HG03432 (cell line): Measurements from ENCODE around the gene PLXNA2.

Experiments used
- ATAC-seq: cut with Tn5 transposase; IDR thresholded peaks from one replicate; pipeline ENCODE4 v1.9.1; 2021; ENCODE audit warnings: mild to moderate bottlenecking, moderate library complexity; ENCODE audit not compliant: unreplicated experiment

Gene PLXNA2

DNA sequence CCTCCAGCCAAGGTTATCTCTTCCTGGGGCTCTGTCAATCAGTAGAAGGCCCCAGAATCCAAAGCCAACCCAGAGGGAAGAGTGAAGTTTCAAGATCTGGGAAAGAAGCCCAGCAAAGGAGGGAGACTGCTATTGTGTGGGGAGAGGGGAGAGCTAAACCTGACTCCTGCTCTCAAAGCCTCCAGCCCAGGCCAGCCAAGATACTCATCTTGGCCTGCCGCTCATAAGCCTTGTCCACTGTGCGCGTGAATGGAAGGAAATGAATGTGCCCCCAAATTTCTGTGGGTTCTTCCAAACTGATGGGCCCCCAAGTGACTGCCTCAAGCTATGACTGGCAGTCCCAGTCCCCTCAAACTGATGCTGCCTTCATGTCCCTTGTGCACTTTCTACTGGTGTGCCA lies 2.0 kb downstream of the PLXNA2 start:
- ATAC-seq: no peak

- ATAC-seq: no peak
These were observed 2.7 kb downstream of the PLXNA2 start for GRCh38 chr1:208241512-208241911.

GRCh38 chr1:208240662-208241355 lies 3.4 kb downstream of the PLXNA2 start:
- no peak for ATAC-seq

DNA sequence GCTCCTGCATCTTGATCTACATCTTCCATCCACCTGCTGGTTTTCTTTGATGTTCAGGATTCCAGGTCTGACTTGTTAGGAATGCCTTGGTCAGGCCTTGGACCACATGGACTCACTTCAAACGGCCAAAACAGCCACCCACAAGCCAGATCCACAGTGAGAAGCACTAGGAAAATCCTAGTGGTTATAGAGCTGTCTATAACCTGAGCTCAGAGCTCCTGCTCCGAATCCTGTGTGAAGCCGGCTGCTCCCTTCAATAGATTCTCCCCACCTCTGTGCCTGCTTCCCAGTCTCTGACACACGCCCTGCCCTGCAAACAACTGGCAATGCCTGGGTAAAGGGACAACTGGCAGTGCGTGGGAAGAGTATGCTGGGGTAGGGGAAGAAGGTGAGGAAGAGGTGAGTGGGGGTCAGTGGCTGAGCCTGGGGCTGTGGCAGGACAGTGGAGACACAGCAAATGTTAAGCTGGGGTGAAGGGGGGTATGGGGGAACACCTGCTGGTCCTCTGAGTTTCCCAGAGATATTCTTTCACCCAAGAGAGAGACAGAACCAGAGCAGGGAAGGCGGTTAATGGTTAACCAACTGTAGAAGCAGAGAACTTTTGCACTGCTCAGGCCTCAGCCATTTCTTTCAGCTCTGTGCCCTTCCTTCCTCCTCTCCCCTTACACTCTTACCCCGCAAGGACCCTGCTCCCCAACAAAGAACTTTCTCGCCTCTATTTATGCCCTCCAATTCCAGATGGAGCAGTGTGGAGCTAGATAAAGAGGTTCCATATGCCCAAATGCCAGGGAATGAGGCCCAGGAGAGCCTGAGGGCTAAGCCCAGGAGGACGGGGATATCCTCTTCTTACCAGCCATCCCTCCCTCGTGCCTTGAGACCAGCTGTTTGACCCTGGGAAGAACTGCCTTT lies 4.5 kb downstream of the PLXNA2 start:
- no peak for ATAC-seq

DNA sequence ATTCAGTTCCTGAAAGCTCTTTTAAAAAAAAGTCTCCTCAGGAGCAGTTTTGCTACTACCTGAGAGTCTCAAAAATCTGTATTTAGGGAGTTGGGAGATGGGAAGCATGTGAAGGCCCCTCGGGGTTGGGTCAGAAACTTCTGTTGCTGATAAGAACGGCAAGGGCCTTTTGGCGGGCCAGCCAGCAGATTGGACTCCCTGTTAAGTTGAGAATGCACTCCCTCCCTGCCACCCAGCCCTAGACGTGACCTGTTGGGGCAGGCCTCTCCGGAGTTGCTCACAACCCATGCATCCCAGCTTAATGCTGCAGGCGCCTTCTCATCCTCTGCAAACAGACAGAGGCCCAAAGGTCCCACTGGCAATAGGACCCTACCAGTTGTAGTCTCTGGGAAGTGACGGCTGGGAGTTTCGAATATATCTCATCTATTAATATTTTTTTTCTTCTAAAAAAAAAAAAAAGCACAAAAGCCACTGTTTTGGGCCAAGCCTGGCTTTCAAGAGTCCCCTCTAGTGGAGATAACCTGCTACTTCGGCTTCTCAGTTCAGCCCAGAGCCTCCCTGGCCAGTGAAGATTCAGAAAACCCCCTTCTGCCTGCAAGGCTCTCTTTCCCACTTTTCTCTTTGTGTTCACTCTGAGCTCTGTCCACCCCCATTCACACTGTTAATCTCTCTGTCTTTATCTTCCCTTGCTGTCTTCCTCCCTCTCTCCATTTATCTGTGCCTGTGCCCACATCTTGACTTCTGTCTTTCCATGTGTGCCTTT lies 5.3 kb downstream of the PLXNA2 start:
- ATAC-seq: peak; percentile 52

GRCh38 chr1:208237241-208237640 lies 6.9 kb downstream of the PLXNA2 start:
- ATAC-seq: no peak

GRCh38 chr1:208235982-208236761 lies 8.0 kb downstream of the PLXNA2 start:
- peak; percentile 72 for ATAC-seq

- no peak for ATAC-seq
These were observed 8.7 kb downstream of the PLXNA2 start for GRCh38 chr1:208235356-208235981.

GRCh38 chr1:208234721-208235120 lies 9.5 kb downstream of the PLXNA2 start:
- peak; percentile 42 for ATAC-seq

GRCh38 chr1:208233978-208234377 lies 10.2 kb downstream of the PLXNA2 start:
- ATAC-seq: no peak

GRCh38 chr1:208233546-208233945 lies 10.6 kb downstream of the PLXNA2 start:
- no peak for ATAC-seq

DNA sequence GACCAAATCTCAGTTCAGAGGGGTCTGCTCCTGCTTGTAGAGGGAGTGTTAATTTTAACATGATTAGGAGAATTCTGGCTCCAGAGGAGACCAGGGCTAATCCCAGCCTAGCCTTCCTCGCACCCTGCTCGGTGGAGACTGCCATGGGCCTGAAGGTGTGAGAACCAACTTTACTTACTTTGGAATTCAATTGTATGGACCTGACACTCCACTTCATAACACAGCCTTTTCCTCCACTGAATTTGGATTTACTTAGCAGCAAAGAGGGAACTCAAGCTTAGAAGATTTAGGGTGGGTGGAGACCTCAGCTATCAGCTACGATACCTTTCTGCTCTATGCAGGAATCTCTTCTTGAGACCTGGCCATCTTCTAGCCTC lies 11.5 kb downstream of the PLXNA2 start:
- ATAC-seq: no peak

DNA sequence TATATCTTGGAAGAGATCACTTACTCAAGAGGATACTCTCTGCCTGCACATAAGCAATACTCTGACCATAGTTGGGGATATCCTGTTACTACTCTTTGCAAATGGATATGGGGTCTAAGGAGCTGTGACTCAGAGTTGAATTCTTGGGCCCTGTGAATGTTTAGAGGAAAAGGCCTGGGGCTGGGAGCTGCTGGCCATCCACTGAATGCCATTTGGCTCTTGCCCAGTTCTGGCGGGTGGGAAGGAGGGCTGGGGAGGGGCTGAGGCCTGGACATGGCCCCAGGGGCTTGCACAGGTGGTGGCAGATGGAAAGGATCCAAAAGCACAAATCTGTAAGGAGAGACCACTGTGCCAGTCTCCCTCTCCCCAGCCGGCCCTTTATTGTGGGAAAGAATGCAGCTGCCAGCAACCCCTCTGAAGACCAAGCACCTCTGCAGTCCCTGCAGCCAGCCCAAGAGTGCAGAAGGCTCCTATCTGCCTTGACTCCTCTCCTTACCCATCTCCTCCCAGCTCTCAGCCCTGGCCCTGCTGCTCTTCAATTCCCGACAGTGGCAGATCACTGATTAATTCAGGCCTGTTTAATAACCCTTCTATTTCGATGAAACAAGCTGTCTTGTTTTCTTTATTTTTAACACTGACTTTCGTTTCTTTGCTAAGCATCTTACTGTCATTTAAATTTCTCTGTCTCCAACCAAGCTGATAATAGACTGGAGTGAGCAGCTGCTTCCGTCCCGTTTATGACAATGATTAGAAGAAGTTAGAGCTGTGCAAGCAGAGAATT lies 12.1 kb downstream of the PLXNA2 start:
- no peak for ATAC-seq

- no peak for ATAC-seq
These were observed 13.3 kb downstream of the PLXNA2 start for GRCh38 chr1:208230668-208231529.

GRCh38 chr1:208228550-208228949 lies 15.6 kb downstream of the PLXNA2 start:
- ATAC-seq: no peak

DNA sequence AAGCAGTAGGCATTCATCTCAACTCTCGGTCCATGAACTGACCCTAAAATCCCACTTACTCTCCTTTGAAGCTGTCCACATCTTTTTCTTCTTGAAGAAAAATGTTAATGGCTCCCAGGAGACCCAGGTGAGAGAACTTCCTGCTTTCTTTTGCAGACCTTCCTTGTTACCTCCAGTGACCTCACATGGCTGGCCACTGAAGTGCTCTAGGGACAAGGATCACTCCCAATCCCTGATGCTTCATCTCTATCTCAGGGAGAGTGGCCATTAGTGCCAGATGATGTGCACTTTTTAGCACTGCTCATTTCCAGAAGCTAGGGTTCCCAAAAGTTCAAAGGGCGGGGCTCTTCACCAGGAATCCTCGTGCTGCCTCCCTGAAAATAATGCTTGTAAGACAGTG lies 16.2 kb downstream of the PLXNA2 start:
- no peak for ATAC-seq

DNA sequence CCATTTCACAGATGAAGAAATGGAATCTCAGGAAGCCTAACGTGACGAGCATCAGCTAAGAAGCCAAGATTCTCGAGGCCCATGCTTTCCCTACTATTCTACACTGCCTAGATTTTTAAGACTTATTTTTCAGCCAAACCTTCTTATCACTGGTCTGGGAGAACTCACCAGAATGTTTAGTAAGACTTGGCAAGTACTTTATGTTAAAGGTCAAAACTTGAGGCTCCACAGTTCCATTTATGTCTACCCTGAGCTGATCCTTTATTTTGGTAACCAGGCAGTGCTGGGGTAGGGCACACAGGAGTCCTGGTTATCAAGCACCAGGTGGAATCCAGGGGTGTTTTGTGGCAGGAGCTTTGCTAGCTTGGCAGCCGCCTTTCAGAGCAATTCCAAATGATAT lies 16.8 kb downstream of the PLXNA2 start:
- no peak for ATAC-seq
